Activated B cell treated with CpG ODN at 0.5 μM for 24 hours (primary cell): ENCODE measurements around the gene SLC6A6. TPM values are rescaled to one million over a fixed set of nuclear protein-coding genes. Genes with fewer than 3 reads are reported as not detected.

Experiments used
- ATAC-seq: fragments of 200-7000 bp; cut with Tn5 transposase; one replicate; pipeline ENCODE4 v1.10.0; 2021; ENCODE audit warnings: low read depth, mild to moderate bottlenecking, moderate library complexity
- CTCF ChIA-PET: fragments of 350-600 bp; sonication (Branson Sonifier 250); formaldehyde crosslinking; loops from one replicate; lab custom pipeline; 2021; ENCODE audit warnings: antibody characterized with exemption; lab: Charles Lee
- POLR2A ChIA-PET: fragments of 350-600 bp; sonication (Branson Sonifier 250); formaldehyde crosslinking; loops from one replicate; lab custom pipeline; 2021; ENCODE audit warnings: antibody characterized with exemption; lab: Charles Lee
- DNase-seq: peaks from one replicate; pipeline ENCODE4 v3.0.0; 2022
- H3K27ac Mint-ChIP-seq: one replicate; pipeline ENCODE4 v1.8.0; 2020; ENCODE audit warnings: mixed read lengths
- H3K27me3 Mint-ChIP-seq: one replicate; pipeline ENCODE4 v1.8.0; 2021; ENCODE audit warnings: mixed read lengths
- H3K36me3 Mint-ChIP-seq: one replicate; pipeline ENCODE4 v1.8.0; 2021; ENCODE audit warnings: low read depth, mixed read lengths
- H3K4me1 Mint-ChIP-seq: one replicate; pipeline ENCODE4 v1.8.0; 2021; ENCODE audit warnings: mixed read lengths
- H3K4me3 Mint-ChIP-seq: one replicate; pipeline ENCODE4 v1.8.0; 2020; ENCODE audit warnings: mild to moderate bottlenecking, mixed read lengths
- H3K9me3 Mint-ChIP-seq: one replicate; pipeline ENCODE4 v1.8.0; 2020; ENCODE audit warnings: mixed read lengths
- intact Hi-C: fragments of 100-400 bp; cut with micrococcal nuclease; formaldehyde crosslinking; loops from one replicate; pipeline ENCODE4 v1.15.1; 2024
- total RNA-seq: library from RNA; stranded (reverse); gene quantifications from 2 replicates; pipeline ENCODE4 v1.2.3, GENCODE V29; 2022
- TF ChIP-seq, protein P1 (sequence below): fragments of 200-600 bp; IDR thresholded peaks from one replicate; pipeline ENCODE4 v1.8.0; 2022; ENCODE audit warnings: antibody characterized with exemption, mild to moderate bottlenecking

The SLC6A6 gene
- total RNA-seq, 1 donor from 2014 or later = 67.3 TPM

DNA sequence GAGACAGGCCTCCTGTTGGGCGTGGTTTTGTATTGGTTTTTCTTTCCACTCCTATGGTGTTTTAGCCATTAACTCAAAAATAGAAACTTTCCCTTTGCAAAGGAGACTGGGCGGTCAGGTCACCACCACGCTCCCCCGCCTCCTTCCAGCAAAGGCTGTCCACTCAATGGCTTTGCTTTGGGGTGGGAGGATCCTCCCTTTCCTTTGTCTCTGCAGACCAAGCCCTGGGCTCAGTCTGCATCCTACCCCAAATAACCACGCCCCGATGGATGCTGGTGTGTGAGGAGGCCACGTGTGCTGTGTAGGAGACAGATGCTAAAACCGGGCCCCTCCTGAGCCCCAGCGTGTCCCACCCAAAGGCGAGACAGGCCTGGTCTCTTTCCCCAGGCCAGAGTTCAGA is 69.3 kb downstream of the SLC6A6 start:
- CTCF ChIA-PET = interaction anchor here (2.0 kb wide), 1 partner anchor 210 kb away, joined by 5 read pairs; no protein-coding TSS in a partner anchor

DNA sequence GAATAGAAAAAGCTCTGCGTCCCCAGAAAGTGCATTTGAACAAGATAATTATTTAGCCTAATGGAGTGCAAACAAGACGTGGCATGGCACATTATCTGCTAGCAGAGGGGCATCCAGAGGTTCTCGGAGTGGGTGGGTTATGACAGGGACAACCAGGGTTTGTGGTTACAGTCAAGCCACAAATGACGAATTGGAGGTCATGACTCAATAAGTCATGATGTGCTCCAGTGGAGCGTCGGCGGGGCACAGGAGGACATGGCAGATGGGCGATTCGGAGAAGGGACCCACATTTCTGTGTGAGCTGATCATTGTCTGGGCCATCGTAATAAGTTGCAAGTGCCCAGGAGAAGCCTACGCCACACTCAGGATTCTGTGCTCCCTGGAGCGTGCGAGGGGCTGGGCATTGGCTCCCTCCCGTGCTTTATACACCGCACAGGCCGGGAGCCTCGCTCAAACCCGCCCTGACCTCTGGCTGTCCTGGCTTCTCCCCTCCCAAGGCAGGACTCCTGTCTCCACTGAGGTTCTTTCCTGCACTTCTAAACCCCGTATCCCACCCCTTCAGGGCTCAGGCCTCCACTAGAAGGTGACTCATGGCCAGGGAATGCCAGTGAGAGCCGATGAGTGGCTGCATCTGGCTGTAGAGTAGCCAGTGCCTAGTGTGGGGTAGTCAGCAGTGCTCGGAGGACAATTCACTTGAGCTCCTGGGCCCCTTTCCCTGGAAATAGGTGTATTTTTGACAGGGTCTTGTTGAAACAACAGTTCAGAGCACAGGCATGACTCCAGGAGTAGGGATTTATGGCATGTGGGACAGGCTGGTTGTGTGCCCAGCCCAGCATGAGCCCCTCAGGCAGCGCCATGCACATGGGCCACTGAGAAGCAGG is 70.3 kb downstream of the SLC6A6 start:
- H3K4me1 Mint-ChIP-seq = peaks cover 7% of the 10 kb centered on the region
- DNase-seq (no peak), ATAC-seq (peak; percentile 42)
- TF ChIP-seq, protein P1, sequence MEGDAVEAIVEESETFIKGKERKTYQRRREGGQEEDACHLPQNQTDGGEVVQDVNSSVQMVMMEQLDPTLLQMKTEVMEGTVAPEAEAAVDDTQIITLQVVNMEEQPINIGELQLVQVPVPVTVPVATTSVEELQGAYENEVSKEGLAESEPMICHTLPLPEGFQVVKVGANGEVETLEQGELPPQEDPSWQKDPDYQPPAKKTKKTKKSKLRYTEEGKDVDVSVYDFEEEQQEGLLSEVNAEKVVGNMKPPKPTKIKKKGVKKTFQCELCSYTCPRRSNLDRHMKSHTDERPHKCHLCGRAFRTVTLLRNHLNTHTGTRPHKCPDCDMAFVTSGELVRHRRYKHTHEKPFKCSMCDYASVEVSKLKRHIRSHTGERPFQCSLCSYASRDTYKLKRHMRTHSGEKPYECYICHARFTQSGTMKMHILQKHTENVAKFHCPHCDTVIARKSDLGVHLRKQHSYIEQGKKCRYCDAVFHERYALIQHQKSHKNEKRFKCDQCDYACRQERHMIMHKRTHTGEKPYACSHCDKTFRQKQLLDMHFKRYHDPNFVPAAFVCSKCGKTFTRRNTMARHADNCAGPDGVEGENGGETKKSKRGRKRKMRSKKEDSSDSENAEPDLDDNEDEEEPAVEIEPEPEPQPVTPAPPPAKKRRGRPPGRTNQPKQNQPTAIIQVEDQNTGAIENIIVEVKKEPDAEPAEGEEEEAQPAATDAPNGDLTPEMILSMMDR = no peak
- H3K9me3 Mint-ChIP-seq = no peaks in the 10 kb centered on the region
- ChIA-PET CTCF (interaction anchor here (2.0 kb wide), 1 partner anchor 211 kb away, joined by 5 read pairs; no protein-coding TSS in a partner anchor), POLR2A (no interaction called here)
- intact Hi-C loops = no loop called here
- H3K27ac Mint-ChIP-seq = no peak overlapping the region
- peaks cover 88% of the 10 kb centered on the region for H3K36me3 Mint-ChIP-seq
- no peaks in the 10 kb centered on the region for H3K27me3 Mint-ChIP-seq
- H3K4me3 Mint-ChIP-seq = no peak overlapping the region

More for the DNA sequence above, 69.3 kb downstream of the SLC6A6 start:
- POLR2A ChIA-PET = no interaction called here
- H3K4me1 Mint-ChIP-seq = peaks cover 7% of the 10 kb centered on the region
- TF ChIP-seq, protein P1 = no peak
- no peak overlapping the region for H3K4me3 Mint-ChIP-seq
- H3K27me3 Mint-ChIP-seq = no peaks in the 10 kb centered on the region
- intact Hi-C loops = no loop called here
- ATAC-seq (no peak), DNase-seq (no peak)
- H3K36me3 Mint-ChIP-seq = peaks cover 88% of the 10 kb centered on the region
- no peaks in the 10 kb centered on the region for H3K9me3 Mint-ChIP-seq
- no peak overlapping the region for H3K27ac Mint-ChIP-seq

DNA sequence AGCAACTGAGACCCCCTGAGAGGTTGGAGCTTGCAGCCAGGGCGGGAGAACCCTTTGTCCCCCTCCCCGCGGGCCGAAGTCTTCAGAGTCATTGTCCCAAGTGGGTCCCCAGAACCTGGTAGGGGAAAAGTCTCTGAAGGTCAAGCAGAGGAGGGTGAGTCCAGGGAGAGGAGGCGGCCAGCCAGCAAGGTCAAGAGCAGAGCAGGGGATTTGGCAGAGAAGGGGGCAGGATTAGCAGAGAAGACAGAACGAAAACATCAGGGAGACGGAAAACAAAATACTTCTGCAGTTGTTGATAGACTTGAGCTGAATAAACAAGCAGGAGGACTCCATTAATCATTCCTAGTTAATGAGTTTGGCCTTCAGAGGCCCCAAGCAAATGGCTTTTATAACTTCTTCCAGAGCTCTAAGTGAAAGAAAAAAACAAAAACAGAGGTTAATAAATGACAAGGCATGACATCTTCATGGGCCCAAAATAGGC is 71.0 kb downstream of the SLC6A6 start:
- ATAC-seq (no peak), DNase-seq (no peak)
- TF ChIP-seq, protein P1 = no peak
- ChIA-PET POLR2A (no interaction called here), CTCF (interaction anchor here (2.0 kb wide), 1 partner anchor 212 kb away, joined by 5 read pairs; no protein-coding TSS in a partner anchor)
- Mint-ChIP-seq H3K36me3 (peaks cover 88% of the 10 kb centered on the region), H3K9me3 (no peaks in the 10 kb centered on the region), H3K4me3 (no peak overlapping the region), H3K27ac (no peak overlapping the region), H3K4me1 (peaks cover 3% of the 10 kb centered on the region), H3K27me3 (no peaks in the 10 kb centered on the region)
- intact Hi-C loops = no loop called here

DNA sequence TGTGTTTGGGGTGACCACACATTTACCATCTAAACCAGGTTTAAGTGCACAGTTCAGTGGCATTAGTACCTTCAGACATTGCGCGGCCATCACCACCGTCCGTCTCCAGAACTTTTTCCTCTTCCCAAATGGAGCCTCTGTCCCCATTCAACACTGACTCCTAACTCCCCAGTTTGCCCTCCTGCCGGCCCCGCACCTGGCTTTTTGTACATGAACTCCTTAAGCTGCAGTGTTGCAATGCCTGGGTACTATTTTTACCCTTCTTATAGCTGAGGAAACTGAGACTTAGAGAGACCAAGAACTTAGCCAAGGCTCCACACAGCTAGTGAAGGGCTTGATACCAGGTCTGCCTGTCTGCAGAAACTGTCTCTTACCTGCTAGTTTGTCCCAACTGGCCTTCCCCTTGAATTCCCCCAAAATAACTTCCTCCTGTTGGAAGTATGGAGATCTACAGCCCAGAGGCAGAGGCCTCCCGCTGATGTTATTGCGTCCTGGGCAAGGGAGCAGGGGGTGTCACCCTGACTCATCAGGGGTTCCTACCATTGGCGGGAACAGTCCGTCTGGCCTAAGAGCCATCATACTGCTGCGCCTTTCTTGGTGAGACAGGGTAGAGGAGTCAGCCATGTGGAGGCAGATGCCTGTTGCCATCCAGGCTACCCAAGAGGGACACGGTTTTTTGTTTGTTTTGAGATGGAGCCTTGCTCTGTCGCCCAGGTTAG is 72.1 kb downstream of the SLC6A6 start:
- CTCF ChIA-PET = interaction anchor here (3.5 kb wide), 1 partner anchor 7 kb away, joined by 14 read pairs; no protein-coding TSS in a partner anchor
- H3K4me1 Mint-ChIP-seq = peaks cover 3% of the 10 kb centered on the region
- no peaks in the 10 kb centered on the region for H3K27me3 Mint-ChIP-seq
- no peak overlapping the region for H3K4me3 Mint-ChIP-seq
- TF ChIP-seq, protein P1 = no peak
- DNase-seq (no peak), ATAC-seq (no peak)
- H3K9me3 Mint-ChIP-seq = no peaks in the 10 kb centered on the region
- H3K36me3 Mint-ChIP-seq = peaks cover 88% of the 10 kb centered on the region
- intact Hi-C loops = no loop called here
- POLR2A ChIA-PET = no interaction called here
- H3K27ac Mint-ChIP-seq = no peak overlapping the region
